IMR-90 (cell line): ENCODE measurements around the gene SMARCD2. TPM values are rescaled to one million over a fixed set of nuclear protein-coding genes. Genes with fewer than 3 reads are reported as not detected.

ENCODE experiments used
- ATAC-seq: fragments of 200-7000 bp; cut with Tn5 transposase; 2 replicates; pipeline ENCODE4 v1.9.1; 2020; ENCODE audit warnings: low read depth, mild to moderate bottlenecking, moderate library complexity
- BruUV-seq: library from RNA; stranded (reverse); fragments of 400-500 nt; replicated peaks from 2 replicates; lab custom pipeline; 2021; lab: Mats Ljungman, UMichigan
- CTCF ChIA-PET: fragments of 300-600 bp; formaldehyde crosslinking; extraction: SDS; loops from one replicate; lab custom pipeline; 2021; ENCODE audit warnings: antibody characterized with exemption; lab: Yijun Ruan, JAX
- POLR2A ChIA-PET: fragments of 300-600 bp; sonication (Branson Sonifier 250); formaldehyde crosslinking; loops from one replicate; lab custom pipeline; 2022; ENCODE audit warnings: antibody characterized with exemption; ENCODE audit not compliant: unreplicated experiment; lab: Charles Lee
- DNase-seq: peaks from one replicate; pipeline ENCODE4 v3.0.0; 2013
- H2AFZ ChIP-seq: replicated peaks from 2 replicates; pipeline ENCODE3; 2013; ENCODE audit warnings: low read length, mild to moderate bottlenecking; ENCODE audit not compliant: poor library complexity
- H2AK5ac ChIP-seq: 2 replicates; pipeline ENCODE4 v1.6.1; 2013; ENCODE audit warnings: low read depth, low read length, inconsistent platforms
- H2AK9ac ChIP-seq: replicated peaks from 2 replicates; pipeline ENCODE3; 2013; ENCODE audit warnings: mild to moderate bottlenecking, low read depth, low read length, moderate library complexity; ENCODE audit not compliant: poor library complexity
- H2BK120ac ChIP-seq: 2 replicates; pipeline ENCODE4 v1.6.1; 2013; ENCODE audit warnings: low read depth, low read length, inconsistent platforms
- H2BK15ac ChIP-seq: 3 replicates; pipeline ENCODE4 v1.6.1; 2013; ENCODE audit warnings: low read depth, low read length, inconsistent platforms
- H2BK20ac ChIP-seq: 2 replicates; pipeline ENCODE4 v1.6.1; 2013; ENCODE audit warnings: low read depth, mild to moderate bottlenecking, inconsistent platforms, low read length, moderate library complexity
- H2BK5ac ChIP-seq: 2 replicates; pipeline ENCODE4 v1.6.1; 2013; ENCODE audit warnings: mild to moderate bottlenecking, low read depth, low read length, inconsistent platforms; ENCODE audit not compliant: poor library complexity, severe bottlenecking
- H3K14ac ChIP-seq: replicated peaks from 2 replicates; pipeline ENCODE4 v1.6.1; 2013; ENCODE audit warnings: low read depth, low read length, inconsistent platforms
- H3K18ac ChIP-seq: 2 replicates; pipeline ENCODE4 v1.6.1; 2013; ENCODE audit warnings: low read depth, low read length, control low read depth
- H3K23ac ChIP-seq: 2 replicates; pipeline ENCODE4 v1.6.1; 2013; ENCODE audit warnings: low read depth, low read length, inconsistent platforms
- H3K27ac ChIP-seq: 2 replicates; pipeline ENCODE4 v1.5.1; 2013; ENCODE audit warnings: mild to moderate bottlenecking, control low read depth, low read length; ENCODE audit not compliant: insufficient read depth
- H3K27me3 ChIP-seq: 2 replicates; pipeline ENCODE4 v1.6.1; 2013; ENCODE audit warnings: low read length; ENCODE audit not compliant: control insufficient read depth, insufficient read depth
- H3K36me3 ChIP-seq: 2 replicates; pipeline ENCODE4 v1.6.1; 2013; ENCODE audit warnings: low read length, mixed read lengths; ENCODE audit not compliant: control insufficient read depth, insufficient read depth
- H3K4ac ChIP-seq: 2 replicates; pipeline ENCODE4 v1.6.1; 2013; ENCODE audit warnings: low read depth, low read length, inconsistent platforms
- H3K4me1 ChIP-seq: 2 replicates; pipeline ENCODE4 v1.6.1; 2013; ENCODE audit warnings: low read length, mixed read lengths; ENCODE audit not compliant: control insufficient read depth, insufficient read depth
- H3K4me2 ChIP-seq: 2 replicates; pipeline ENCODE4 v1.6.1; 2013; ENCODE audit warnings: low read depth, mild to moderate bottlenecking, control low read depth, low read length, moderate library complexity
- H3K4me3 ChIP-seq: 2 replicates; pipeline ENCODE4 v1.5.1; 2013; ENCODE audit warnings: low read depth, mild to moderate bottlenecking, control low read depth, low read length, moderate library complexity; ENCODE audit not compliant: insufficient read depth
- H3K56ac ChIP-seq: 2 replicates; pipeline ENCODE4 v1.6.1; 2013; ENCODE audit warnings: low read length, inconsistent platforms; ENCODE audit not compliant: insufficient read depth; ENCODE audit errors: extremely low read depth
- H3K79me1 ChIP-seq, 2 experiments: 2 replicates each; pipeline ENCODE4 v1.6.1; 2013; ENCODE audit warnings: low read length in 2 of 2, inconsistent platforms in 1 of 2, low read depth in 1 of 2
- H3K9ac ChIP-seq: 2 replicates; pipeline ENCODE4 v1.6.1; 2013; ENCODE audit warnings: low read depth, low read length, control low read depth
- H3K9me1 ChIP-seq: 2 replicates; pipeline ENCODE4 v1.6.1; 2013; ENCODE audit warnings: low read length, inconsistent platforms; ENCODE audit not compliant: insufficient read depth
- H3K9me3 ChIP-seq: 2 replicates; pipeline ENCODE4 v1.6.1; 2013; ENCODE audit warnings: low read length; ENCODE audit not compliant: control insufficient read depth, insufficient read depth
- H4K20me1 ChIP-seq: 2 replicates; pipeline ENCODE4 v1.6.1; 2013; ENCODE audit warnings: low read length, inconsistent platforms; ENCODE audit not compliant: insufficient read depth
- H4K5ac ChIP-seq: 2 replicates; pipeline ENCODE4 v1.6.1; 2013; ENCODE audit warnings: mild to moderate bottlenecking, low read depth, low read length, control low read depth
- H4K8ac ChIP-seq, 2 experiments: 2 replicates each; pipeline ENCODE4 v1.6.1; 2013; ENCODE audit warnings: low read depth in 2 of 2, low read length in 2 of 2, control low read depth in 1 of 2, inconsistent platforms in 1 of 2
- H4K91ac ChIP-seq: 2 replicates; pipeline ENCODE4 v1.6.1; 2013; ENCODE audit warnings: low read depth, low read length, inconsistent platforms; ENCODE audit not compliant: insufficient read depth
- BHLHE40 ChIP-seq: fragments of 150-350 bp; IDR thresholded peaks from 2 replicates; pipeline ENCODE4 v1.6.1; 2016; ENCODE audit warnings: mild to moderate bottlenecking, low read depth, low read length
- CHD1 ChIP-seq: IDR thresholded peaks from 2 replicates; pipeline ENCODE4 v1.6.1; 2012; ENCODE audit warnings: low read depth, low read length, improper control_type of control experiment
- ELK1 ChIP-seq: fragments of 150-350 bp; IDR thresholded peaks from 2 replicates; pipeline ENCODE4 v1.6.1; 2016; ENCODE audit warnings: low read depth, mild to moderate bottlenecking, low read length, moderate library complexity, borderline replicate concordance
- FOS ChIP-seq: fragments of 150-350 bp; IDR thresholded peaks from 2 replicates; pipeline ENCODE4 v1.6.1; 2016; ENCODE audit warnings: low read depth, low read length
- MAFK ChIP-seq: IDR thresholded peaks from 2 replicates; pipeline ENCODE4 v1.6.1; 2012; ENCODE audit warnings: low read depth, low read length, improper control_type of control experiment
- MAZ ChIP-seq: IDR thresholded peaks from 2 replicates; pipeline ENCODE4 v1.6.1; 2012; ENCODE audit warnings: low read depth, mild to moderate bottlenecking, low read length, improper control_type of control experiment, moderate library complexity, borderline replicate concordance
- MXI1 ChIP-seq: IDR thresholded peaks from 2 replicates; pipeline ENCODE4 v1.6.1; 2012; ENCODE audit warnings: low read depth, mild to moderate bottlenecking, low read length, moderate library complexity, borderline replicate concordance
- NFE2L2 ChIP-seq: fragments of 150-350 bp; IDR thresholded peaks from 2 replicates; pipeline ENCODE4 v1.6.1; 2016; ENCODE audit warnings: low read depth, mild to moderate bottlenecking, low read length
- POLR2A ChIP-seq: IDR thresholded peaks from 2 replicates; pipeline ENCODE4 v1.6.1; 2012; ENCODE audit warnings: mild to moderate bottlenecking, low read depth, low read length
- RAD21 ChIP-seq: IDR thresholded peaks from 2 replicates; pipeline ENCODE4 v1.6.1; 2012; ENCODE audit warnings: low read length, improper control_type of control experiment
- RCOR1 ChIP-seq: IDR thresholded peaks from 2 replicates; pipeline ENCODE4 v1.6.1; 2012; ENCODE audit warnings: mild to moderate bottlenecking, low read length, improper control_type of control experiment; ENCODE audit not compliant: insufficient replicate concordance
- RFX5 ChIP-seq: IDR thresholded peaks from 2 replicates; pipeline ENCODE4 v1.8.0; 2012; ENCODE audit warnings: low read depth, mild to moderate bottlenecking, low read length, moderate library complexity
- SMC3 ChIP-seq: fragments of 150-350 bp; IDR thresholded peaks from 2 replicates; pipeline ENCODE4 v1.6.1; 2016; ENCODE audit warnings: low read depth, mild to moderate bottlenecking, antibody characterized with exemption, low read length, moderate library complexity
- WGBS, 2 experiments: methylation state at CpG; one replicate each; pipeline versions ENCODE4 v1.1.5 to v1.1.7; 2013; ENCODE audit warnings: missing lambda C conversion rate in 2 of 2; ENCODE audit not compliant: insufficient read length in 1 of 2; ENCODE audit errors: extremely low coverage in 2 of 2; 5-methylcytosine and 5-hydroxymethylcytosine counted together
- dilution Hi-C: fragments of 300-500 bp; cut with HindIII; formaldehyde crosslinking; loops from one replicate; pipeline ENCODE4 v1.14.3; 2018; ENCODE audit warnings: low sequenced_read_pairs; ENCODE audit not compliant: unreplicated experiment
- in situ Hi-C: fragments of 300-500 bp; cut with MboI; formaldehyde crosslinking; loops from 3 replicates; pipeline ENCODE4 v1.14.3; 2019; ENCODE audit warnings: low sequenced_read_pairs, inconsistent platforms, mixed read lengths
- intact Hi-C: fragments of 100-400 bp; cut with micrococcal nuclease; formaldehyde crosslinking; loops from 2 replicates; pipeline ENCODE4 v1.10.0; 2022
- polyA plus RNA-seq, 3 experiments: library from polyadenylated mRNA; depleted of rRNA; stranded (reverse); fragments of >200 nt; gene quantifications; 2 replicates each; pipeline ENCODE4 v1.2.3, GENCODE V29; 2012; ENCODE audit warnings: low replicate concordance in 1 of 3
- total RNA-seq: library from RNA; depleted of rRNA; stranded (reverse); fragments of >200 nt; gene quantifications from 2 replicates; pipeline ENCODE4 v1.2.3, GENCODE V29; 2012
- TF ChIP-seq, protein P1 (sequence below): conservative IDR thresholded peaks from 2 replicates; pipeline ENCODE4 v1.5.1; 2012; ENCODE audit warnings: mild to moderate bottlenecking, low read depth, low read length, improper control_type of control experiment
- TF ChIP-seq, protein P2 (sequence below): fragments of 150-350 bp; IDR thresholded peaks from 2 replicates; pipeline ENCODE4 v1.6.1; 2017; ENCODE audit warnings: mild to moderate bottlenecking, antibody characterized with exemption, low read length, low read depth

The SMARCD2 gene
- total and polyA plus RNA-seq, 2 of the 4 experiments (the other 2 are of a cell fraction), result 56.9 to 91.2 TPM

GRCh38 chr17:63820963-63821561, 21.4 kb downstream of the SMARCD2 start:
- Histone ChIP-seq H3K9me3 (no peaks in the 10 kb centered on the region), H2BK20ac (no peak overlapping the region), H3K27ac (no peak overlapping the region), H3K4me1 (peaks cover 10% of the 10 kb centered on the region), H3K18ac (no peak overlapping the region), H3K4ac (no peak overlapping the region), H3K9ac (no peak overlapping the region), H3K79me1 (peaks cover 37 to 83% of the 10 kb centered on the region in 2 experiments), H2BK15ac (no peak overlapping the region), H3K56ac (no peak overlapping the region), H2AFZ (no peak overlapping the region), H3K36me3 (peaks cover 82% of the 10 kb centered on the region), H3K14ac (no peak overlapping the region), H4K5ac (no peak overlapping the region), H3K23ac (no peak overlapping the region), H3K4me3 (no peak overlapping the region), H3K9me1 (peaks cover 28% of the 10 kb centered on the region), H2BK5ac (no peak overlapping the region), H3K27me3 (no peaks in the 10 kb centered on the region), H3K4me2 (no peak overlapping the region), H4K8ac (no peak overlapping the region), H4K20me1 (peaks cover 32% of the 10 kb centered on the region), H2AK9ac (no peak overlapping the region), H2AK5ac (no peak overlapping the region), H4K91ac (no peak overlapping the region), H2BK120ac (no peak overlapping the region)
- ATAC-seq (no peak), DNase-seq (no peak)
- in situ Hi-C loops (no loop called here), intact Hi-C loops (no loop called here), dilution Hi-C loops (no loop called here)
- ChIA-PET CTCF (no interaction called here), POLR2A (interaction anchor here (0.6 kb wide), 1 partner anchor 19 kb away, joined by 4 read pairs; no protein-coding TSS in a partner anchor)
- TF ChIP-seq RAD21, result no peak
- TF ChIP-seq, protein P1, sequence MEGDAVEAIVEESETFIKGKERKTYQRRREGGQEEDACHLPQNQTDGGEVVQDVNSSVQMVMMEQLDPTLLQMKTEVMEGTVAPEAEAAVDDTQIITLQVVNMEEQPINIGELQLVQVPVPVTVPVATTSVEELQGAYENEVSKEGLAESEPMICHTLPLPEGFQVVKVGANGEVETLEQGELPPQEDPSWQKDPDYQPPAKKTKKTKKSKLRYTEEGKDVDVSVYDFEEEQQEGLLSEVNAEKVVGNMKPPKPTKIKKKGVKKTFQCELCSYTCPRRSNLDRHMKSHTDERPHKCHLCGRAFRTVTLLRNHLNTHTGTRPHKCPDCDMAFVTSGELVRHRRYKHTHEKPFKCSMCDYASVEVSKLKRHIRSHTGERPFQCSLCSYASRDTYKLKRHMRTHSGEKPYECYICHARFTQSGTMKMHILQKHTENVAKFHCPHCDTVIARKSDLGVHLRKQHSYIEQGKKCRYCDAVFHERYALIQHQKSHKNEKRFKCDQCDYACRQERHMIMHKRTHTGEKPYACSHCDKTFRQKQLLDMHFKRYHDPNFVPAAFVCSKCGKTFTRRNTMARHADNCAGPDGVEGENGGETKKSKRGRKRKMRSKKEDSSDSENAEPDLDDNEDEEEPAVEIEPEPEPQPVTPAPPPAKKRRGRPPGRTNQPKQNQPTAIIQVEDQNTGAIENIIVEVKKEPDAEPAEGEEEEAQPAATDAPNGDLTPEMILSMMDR, result no peak
- no peak for TF ChIP-seq SMC3
- TF ChIP-seq BHLHE40, result no peak
- no peak for TF ChIP-seq NFE2L2
- no peak for TF ChIP-seq CHD1
- no peak for TF ChIP-seq ELK1
- TF ChIP-seq POLR2A, result no peak
- TF ChIP-seq FOS, result no peak
- TF ChIP-seq MAFK, result no peak
- no peak for TF ChIP-seq MXI1
- TF ChIP-seq RFX5, result no peak
- no peak for TF ChIP-seq RCOR1
- no peak for TF ChIP-seq MAZ
- TF ChIP-seq, protein P2, sequence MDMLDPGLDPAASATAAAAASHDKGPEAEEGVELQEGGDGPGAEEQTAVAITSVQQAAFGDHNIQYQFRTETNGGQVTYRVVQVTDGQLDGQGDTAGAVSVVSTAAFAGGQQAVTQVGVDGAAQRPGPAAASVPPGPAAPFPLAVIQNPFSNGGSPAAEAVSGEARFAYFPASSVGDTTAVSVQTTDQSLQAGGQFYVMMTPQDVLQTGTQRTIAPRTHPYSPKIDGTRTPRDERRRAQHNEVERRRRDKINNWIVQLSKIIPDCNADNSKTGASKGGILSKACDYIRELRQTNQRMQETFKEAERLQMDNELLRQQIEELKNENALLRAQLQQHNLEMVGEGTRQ, result no peak
- BruUV-seq, result no TSS peak
- 93% methylated on average over 2 of the region's 10 CpGs; no CpG with 5 or more reads in 1 of the 2 experiments for WGBS, 2 experiments
